GM21381 (cell line): ENCODE measurements around the gene B3GALT4.

Experiments
- ATAC-seq: cut with Tn5 transposase; IDR thresholded peaks from one replicate; pipeline ENCODE4 v1.9.1; 2021; ENCODE audit warnings: mild to moderate bottlenecking, moderate library complexity; ENCODE audit not compliant: unreplicated experiment

The B3GALT4 gene

GRCh38 chr6:33313709-33314514, 37.0 kb downstream of the B3GALT4 start, which contains the start of gene TAPBP:
TSS of gene TAPBP (minus strand) at chr6:33314078. CDS start at chr6:33314041, 37 bp downstream.
- ATAC-seq, result peak; percentile 45

DNA sequence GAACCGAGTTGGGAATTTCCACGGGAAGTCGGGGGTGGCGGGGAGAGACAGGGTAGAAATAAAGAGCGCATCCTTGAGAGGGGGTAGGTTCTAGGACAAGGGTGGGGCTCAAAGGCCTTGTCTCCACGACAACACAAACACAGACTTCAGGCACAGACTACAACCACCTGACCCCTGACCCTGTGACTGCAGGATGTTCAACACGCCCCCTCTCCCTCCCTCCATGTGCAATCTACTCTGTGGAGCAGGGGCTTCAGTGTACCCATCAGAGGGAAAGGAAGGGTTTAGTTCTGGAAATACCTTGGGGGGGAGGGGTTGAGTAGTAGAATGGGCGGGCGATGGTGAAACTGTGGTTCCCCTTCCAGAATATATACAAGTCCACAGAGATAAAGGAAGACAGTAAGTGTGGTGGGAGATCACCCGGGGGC, 37.6 kb downstream of the B3GALT4 start:
- no peak for ATAC-seq

DNA sequence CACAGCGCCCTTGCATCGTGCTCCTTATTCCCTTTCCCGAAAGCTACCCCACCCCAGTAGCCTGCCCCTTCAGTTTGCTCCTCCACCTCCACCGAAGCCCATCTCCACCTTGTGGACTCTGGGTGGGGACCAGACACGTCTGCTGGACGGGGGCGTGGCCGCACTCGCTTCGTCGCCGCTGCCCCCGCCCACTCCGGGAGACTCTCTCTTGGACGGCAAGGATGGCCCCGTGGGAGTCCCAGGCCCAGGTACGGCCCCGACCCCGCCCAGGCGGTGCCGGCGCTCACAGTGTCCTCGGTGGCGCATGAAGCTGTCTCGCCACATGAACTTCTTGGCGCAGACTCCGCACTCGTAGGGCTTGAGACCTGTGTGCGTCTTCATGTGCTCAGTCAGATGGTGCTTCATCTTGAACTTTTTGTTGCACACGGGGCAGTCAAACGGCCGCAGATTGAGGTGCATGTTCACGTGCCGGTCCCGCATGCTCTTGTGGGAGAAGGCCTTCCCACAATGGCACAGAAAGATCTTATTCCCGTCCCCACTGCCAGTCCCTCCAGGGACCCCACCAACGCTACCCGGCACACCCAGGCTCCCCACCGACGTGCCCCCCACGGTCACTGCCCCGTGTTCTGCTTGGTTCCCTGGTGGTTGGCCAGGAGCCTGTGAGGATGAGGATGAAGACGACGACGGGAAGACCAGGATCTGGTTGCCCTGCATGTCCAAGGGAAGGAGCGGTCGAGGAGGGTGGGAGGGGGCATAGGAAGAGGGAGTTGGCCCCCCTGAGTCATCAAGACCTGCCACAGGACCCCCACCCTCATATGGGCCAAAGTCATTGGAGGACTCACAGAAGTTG, 38.2 kb downstream of the B3GALT4 start:
- no peak for ATAC-seq

DNA sequence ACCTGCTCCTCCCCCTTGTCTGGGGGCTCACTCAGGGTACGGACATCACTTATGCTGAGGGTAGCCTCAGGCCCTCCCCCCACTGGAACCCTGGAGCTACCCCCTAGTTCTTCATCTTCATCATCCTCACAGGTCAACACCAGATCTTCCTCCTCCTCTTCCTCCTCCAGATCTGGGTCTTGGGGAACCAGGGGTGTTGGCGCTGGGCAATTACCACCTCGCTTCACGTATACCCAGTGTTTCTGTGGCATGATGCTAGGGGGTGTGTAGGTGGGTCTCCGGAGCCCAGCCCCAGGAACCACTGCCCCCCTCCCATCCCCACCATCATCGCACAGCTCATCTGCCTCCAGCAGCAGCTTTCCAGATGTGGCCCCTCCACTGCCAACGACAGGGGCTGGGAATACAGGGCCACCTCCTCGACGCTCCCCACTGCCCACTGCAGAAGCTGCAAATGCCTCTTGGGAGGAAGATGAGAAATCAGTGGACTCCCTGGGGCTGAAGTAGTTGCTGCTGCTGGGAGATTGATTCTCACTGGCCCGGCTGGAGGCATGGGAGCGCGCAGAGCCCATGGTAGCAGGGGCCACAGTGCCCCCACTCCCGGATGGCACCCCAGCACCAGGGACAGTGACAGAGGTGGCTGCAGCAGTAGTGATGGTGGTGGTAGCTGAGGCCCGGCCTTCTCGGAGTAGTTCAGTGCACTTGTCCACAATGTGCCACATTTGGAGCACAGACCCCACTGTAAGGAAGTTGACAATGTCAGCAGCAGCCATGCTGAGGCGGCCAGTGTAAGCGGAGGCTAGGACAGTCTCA, 39.1 kb downstream of the B3GALT4 start:
- ATAC-seq, result no peak

GRCh38 chr6:33316603-33317418, 39.9 kb downstream of the B3GALT4 start:
- no peak for ATAC-seq

GRCh38 chr6:33317419-33317668, 40.4 kb downstream of the B3GALT4 start:
- no peak for ATAC-seq

GRCh38 chr6:33317669-33318425, 40.9 kb downstream of the B3GALT4 start, which contains the start of gene ZBTB22:
TSS of gene ZBTB22 (minus strand) at chr6:33317744. CDS start at chr6:33316916, 828 bp downstream.
- ATAC-seq, result peak; percentile 45

DNA sequence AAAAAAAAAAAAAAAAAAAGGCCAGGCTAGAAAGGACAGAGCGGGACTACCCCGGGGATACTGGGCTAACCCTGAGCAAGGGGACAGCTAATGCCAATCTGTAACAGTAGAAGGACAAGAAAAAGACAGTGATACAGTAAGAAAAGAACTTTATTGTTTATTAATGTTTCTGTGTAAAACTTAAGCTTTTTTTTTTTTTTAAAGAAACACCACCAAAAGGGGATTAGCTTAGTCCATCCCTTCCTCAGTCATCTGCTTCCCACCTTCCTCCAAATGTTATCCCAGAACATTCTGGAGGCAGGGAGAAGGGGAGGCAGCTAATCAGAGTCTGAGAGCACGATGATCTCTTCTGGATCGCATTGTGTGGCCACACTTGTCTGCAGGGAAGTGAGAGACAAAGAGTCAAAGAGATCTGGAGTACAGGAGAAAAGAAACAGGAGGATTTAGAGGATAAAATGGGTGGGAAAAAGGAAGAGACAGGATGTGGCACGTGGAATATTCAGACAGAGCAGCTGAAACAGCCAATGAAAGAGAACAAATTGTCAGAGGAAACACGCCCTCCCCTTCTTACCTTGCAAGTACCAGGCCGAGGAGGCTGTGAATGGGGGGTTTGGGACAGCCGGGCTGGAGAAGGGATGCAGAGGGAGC, 41.6 kb downstream of the B3GALT4 start:
- no peak for ATAC-seq

- no peak for ATAC-seq
These were observed 43.0 kb downstream of the B3GALT4 start for GRCh38 chr6:33319939-33320314.

- no peak for ATAC-seq
These were observed 43.6 kb downstream of the B3GALT4 start for GRCh38 chr6:33320315-33321181.

GRCh38 chr6:33321227-33321626, 44.3 kb downstream of the B3GALT4 start:
- no peak for ATAC-seq

- ATAC-seq, result no peak
These were observed 46.7 kb downstream of the B3GALT4 start for GRCh38 chr6:33323623-33323948.

DNA sequence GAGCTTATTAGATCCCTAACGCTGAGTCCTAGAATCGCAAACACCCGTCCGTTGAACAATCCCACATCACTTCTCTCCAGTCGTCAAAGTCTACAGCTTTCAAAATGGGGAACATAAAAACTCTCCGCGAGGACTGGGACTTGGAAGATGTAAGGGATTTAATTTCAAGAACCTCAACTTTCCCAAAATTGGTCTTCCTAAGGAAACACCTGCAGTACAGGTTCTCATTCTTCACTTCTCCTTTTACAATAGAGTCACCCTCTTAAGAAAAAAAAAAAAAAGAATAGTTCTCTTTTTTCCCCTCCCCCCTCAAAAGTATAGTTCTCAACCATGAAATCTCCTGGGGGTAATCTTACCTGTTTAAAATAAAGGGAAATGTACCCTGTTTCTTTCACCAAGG, 47.2 kb downstream of the B3GALT4 start:
- ATAC-seq, result no peak
